ENCODE data around the gene STK38. TPM values are rescaled to one million over a fixed set of nuclear protein-coding genes. Genes with fewer than 3 reads are reported as not detected.

The STK38 gene
- total RNA-seq, 1 experiment from 2014 or later: 13.3 TPM

DNA sequence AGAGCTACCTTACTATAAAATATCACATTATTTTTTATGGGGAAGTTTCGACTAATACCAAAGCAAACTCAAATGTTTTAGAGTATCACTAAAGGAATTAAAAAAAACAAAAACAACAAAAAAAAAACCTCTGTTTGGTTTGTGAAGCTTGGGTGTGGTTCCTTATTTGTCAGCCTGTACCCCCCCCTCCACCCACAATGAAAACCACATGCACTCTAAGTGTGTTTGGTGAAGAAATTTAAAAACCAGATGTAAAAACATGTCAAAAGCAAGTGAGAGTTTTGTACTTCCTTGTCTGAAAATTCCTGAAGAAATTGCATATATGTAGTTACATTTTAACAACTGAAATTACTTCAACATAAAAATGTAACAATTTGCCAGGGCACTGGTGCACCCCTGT, 3.1 kb downstream of the STK38 start (continued):
- TF ChIP-seq NR3C1 (CRISPR knock-in tag; conservative IDR thresholded peaks at IDR 0.05; ENCODE audit: low read depth) (no peak), EMX1 (CRISPR knock-in tag; IDR thresholded peaks at IDR 0.05) (no peak)
- TF ChIP-seq, protein P1, sequence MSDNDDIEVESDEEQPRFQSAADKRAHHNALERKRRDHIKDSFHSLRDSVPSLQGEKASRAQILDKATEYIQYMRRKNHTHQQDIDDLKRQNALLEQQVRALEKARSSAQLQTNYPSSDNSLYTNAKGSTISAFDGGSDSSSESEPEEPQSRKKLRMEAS (CRISPR knock-in tag; IDR thresholded peaks at IDR 0.05): no peak

DNA sequence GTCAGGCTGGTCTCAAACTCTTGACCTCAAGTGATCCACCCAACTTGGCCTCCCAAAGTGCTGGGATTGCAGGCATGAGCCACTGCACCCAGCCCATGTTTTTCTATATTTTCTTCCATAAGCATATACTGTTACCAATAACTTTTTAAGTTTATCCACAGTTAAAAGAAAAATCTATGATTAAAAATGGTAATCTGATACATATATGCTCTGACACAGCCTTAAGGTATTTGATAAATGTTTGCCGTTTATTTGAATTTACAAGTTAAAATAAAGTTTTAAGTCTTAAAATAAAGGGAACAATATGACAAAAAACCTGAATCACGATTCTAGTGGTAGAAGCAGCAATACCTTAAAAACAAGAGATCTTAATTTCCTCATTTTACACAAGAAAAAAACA, 5.2 kb downstream of the STK38 start:
- Mint-ChIP-seq H3K27ac (no peak overlapping the region), H3K4me3 (no peak overlapping the region), H3K9me3 (no peaks in the 10 kb centered on the region), H3K4me1 (peaks cover 13% of the 10 kb centered on the region), H3K36me3 (peaks cover 40% of the 10 kb centered on the region), H3K27me3 (ENCODE audit: low read depth) (no peaks in the 10 kb centered on the region)
- no peak for TF ChIP-seq TP53 (CRISPR knock-in tag; IDR thresholded peaks at IDR 0.05)
- TF ChIP-seq, protein P2, sequence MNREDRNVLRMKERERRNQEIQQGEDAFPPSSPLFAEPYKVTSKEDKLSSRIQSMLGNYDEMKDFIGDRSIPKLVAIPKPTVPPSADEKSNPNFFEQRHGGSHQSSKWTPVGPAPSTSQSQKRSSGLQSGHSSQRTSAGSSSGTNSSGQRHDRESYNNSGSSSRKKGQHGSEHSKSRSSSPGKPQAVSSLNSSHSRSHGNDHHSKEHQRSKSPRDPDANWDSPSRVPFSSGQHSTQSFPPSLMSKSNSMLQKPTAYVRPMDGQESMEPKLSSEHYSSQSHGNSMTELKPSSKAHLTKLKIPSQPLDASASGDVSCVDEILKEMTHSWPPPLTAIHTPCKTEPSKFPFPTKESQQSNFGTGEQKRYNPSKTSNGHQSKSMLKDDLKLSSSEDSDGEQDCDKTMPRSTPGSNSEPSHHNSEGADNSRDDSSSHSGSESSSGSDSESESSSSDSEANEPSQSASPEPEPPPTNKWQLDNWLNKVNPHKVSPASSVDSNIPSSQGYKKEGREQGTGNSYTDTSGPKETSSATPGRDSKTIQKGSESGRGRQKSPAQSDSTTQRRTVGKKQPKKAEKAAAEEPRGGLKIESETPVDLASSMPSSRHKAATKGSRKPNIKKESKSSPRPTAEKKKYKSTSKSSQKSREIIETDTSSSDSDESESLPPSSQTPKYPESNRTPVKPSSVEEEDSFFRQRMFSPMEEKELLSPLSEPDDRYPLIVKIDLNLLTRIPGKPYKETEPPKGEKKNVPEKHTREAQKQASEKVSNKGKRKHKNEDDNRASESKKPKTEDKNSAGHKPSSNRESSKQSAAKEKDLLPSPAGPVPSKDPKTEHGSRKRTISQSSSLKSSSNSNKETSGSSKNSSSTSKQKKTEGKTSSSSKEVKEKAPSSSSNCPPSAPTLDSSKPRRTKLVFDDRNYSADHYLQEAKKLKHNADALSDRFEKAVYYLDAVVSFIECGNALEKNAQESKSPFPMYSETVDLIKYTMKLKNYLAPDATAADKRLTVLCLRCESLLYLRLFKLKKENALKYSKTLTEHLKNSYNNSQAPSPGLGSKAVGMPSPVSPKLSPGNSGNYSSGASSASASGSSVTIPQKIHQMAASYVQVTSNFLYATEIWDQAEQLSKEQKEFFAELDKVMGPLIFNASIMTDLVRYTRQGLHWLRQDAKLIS (CRISPR knock-in tag; IDR thresholded peaks at IDR 0.05; ENCODE audit: borderline replicate concordance): no peak
- TF ChIP-seq SOX15 (CRISPR knock-in tag; IDR thresholded peaks at IDR 0.05): no peak
- no peak for TF ChIP-seq SP1 (CRISPR knock-in tag; conservative IDR thresholded peaks at IDR 0.05)
- TF ChIP-seq OVOL2 (CRISPR knock-in tag; IDR thresholded peaks at IDR 0.05; ENCODE audit: borderline replicate concordance): no peak
- no peak for TF ChIP-seq E2F4 (CRISPR knock-in tag; IDR thresholded peaks at IDR 0.05; ENCODE audit: borderline replicate concordance, low read depth)
- TF ChIP-seq TEAD4 (CRISPR knock-in tag; IDR thresholded peaks at IDR 0.05): no peak
- TF ChIP-seq ATF2 (CRISPR knock-in tag; IDR thresholded peaks at IDR 0.05; ENCODE audit: borderline replicate concordance, low read depth): no peak
- TF ChIP-seq CREB1 (CRISPR knock-in tag; IDR thresholded peaks at IDR 0.05): no peak
- no peak for TF ChIP-seq MYBL2 (CRISPR knock-in tag; IDR thresholded peaks at IDR 0.05)
- no peak for TF ChIP-seq RORB (CRISPR knock-in tag; IDR thresholded peaks at IDR 0.05)
- no peak for TF ChIP-seq ESRRA (CRISPR knock-in tag; IDR thresholded peaks at IDR 0.05; ENCODE audit: borderline replicate concordance)
- no peak for TF ChIP-seq FOXJ3 (CRISPR knock-in tag; IDR thresholded peaks at IDR 0.05; ENCODE audit: borderline replicate concordance)
- ATAC-seq (no peak), DNase-seq (ENCODE audit: low spot score) (no peak)
- POLR2A ChIA-PET: no interaction called here
- CTCF ChIA-PET: no interaction called here

DNA sequence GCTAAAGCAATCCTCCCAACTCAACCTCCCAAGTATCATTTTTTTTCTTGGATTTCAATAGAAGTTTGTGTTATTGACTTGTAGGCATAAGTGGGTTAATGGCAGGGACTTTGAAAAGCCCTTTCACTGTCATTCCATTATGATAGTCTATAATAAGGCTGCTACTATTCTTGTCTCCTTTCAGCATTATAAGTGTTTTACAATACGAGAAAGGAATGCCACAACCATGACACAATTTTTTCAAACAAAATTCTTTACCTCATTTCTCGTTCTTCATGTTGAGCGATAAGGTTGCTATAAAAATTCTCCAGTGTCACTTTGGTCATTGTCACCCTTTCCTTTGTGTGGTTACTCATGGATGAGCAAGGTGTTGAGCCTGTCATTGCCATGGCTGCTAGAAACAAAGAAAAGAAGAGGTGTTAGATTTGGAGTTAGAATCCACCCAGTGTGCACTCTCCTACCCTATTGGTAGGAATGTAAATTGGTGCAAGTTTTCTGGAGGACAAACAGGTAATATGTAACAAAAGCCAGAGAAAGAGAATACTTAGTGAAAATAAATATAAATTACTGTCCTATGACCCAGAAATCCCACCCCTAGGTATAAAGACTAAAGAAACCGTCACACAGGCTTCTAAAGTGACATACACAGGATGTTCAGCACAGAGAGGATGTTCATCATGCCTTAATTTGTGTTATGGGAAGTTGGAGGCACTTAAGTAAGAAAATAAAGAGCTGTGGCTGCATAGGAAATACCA, 7.3 kb downstream of the STK38 start:
- ATAC-seq (no peak), DNase-seq (ENCODE audit: low spot score) (no peak)
- Mint-ChIP-seq H3K27ac (no peak overlapping the region), H3K9me3 (no peaks in the 10 kb centered on the region), H3K36me3 (peaks cover 50% of the 10 kb centered on the region), H3K4me3 (no peak overlapping the region), H3K27me3 (ENCODE audit: low read depth) (no peaks in the 10 kb centered on the region), H3K4me1 (peaks cover 5% of the 10 kb centered on the region; the same call in 1 of the 2 replicates)
- CTCF ChIA-PET: no interaction called here
- POLR2A ChIA-PET: no interaction called here
- TF ChIP-seq E2F5 (CRISPR knock-in tag; IDR thresholded peaks at IDR 0.05) (no peak), ZNF425 (CRISPR knock-in tag; conservative IDR thresholded peaks at IDR 0.05) (no peak), KAT7 (CRISPR knock-in tag; IDR thresholded peaks at IDR 0.05; ENCODE audit: borderline replicate concordance) (no peak), GTF2I (CRISPR knock-in tag; conservative IDR thresholded peaks at IDR 0.05) (no peak)
- TF ChIP-seq, protein P3, sequence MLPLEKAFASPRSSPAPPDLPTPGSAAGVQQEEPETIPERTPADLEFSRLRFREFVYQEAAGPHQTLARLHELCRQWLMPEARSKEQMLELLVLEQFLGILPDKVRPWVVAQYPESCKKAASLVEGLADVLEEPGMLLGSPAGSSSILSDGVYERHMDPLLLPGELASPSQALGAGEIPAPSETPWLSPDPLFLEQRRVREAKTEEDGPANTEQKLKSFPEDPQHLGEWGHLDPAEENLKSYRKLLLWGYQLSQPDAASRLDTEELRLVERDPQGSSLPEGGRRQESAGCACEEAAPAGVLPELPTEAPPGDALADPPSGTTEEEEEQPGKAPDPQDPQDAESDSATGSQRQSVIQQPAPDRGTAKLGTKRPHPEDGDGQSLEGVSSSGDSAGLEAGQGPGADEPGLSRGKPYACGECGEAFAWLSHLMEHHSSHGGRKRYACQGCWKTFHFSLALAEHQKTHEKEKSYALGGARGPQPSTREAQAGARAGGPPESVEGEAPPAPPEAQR (CRISPR knock-in tag; IDR thresholded peaks at IDR 0.05): no peak
